HUES6 (cell line): ENCODE results near the gene TSGA10IP.
A peak's percentile ranks its signal among the peaks of the same experiment; 100 is the strongest.

Experiments used
- H3K27ac ChIP-seq: 2 replicates; pipeline ENCODE4 v1.7.0; 2013; ENCODE audit warnings: low read depth, mild to moderate bottlenecking, low read length, inconsistent platforms
- H3K27me3 ChIP-seq: 2 replicates; pipeline ENCODE4 v1.6.1; 2013; ENCODE audit warnings: low read length; ENCODE audit not compliant: control insufficient read depth, insufficient read depth
- H3K36me3 ChIP-seq: 2 replicates; pipeline ENCODE4 v1.6.1; 2013; ENCODE audit warnings: low read length; ENCODE audit not compliant: control insufficient read depth, insufficient read depth
- H3K4me1 ChIP-seq: 2 replicates; pipeline ENCODE4 v1.6.1; 2013; ENCODE audit warnings: low read length; ENCODE audit not compliant: control insufficient read depth, insufficient read depth
- H3K4me3 ChIP-seq: 2 replicates; pipeline ENCODE4 v1.5.1; 2013; ENCODE audit warnings: low read depth, low read length
- H3K9ac ChIP-seq: one replicate; pipeline ENCODE4 v1.6.1; 2013; ENCODE audit warnings: mild to moderate bottlenecking, low read length
- H3K9me3 ChIP-seq: 2 replicates; pipeline ENCODE4 v1.6.1; 2013; ENCODE audit warnings: low read depth, low read length; ENCODE audit not compliant: control insufficient read depth, insufficient read depth

Gene TSGA10IP

GRCh38 chr11:65962141-65962564 is 16.9 kb downstream of the TSGA10IP start:
- H3K36me3 ChIP-seq, result peaks cover 36% of the 10 kb centered on the region
- peak overlapping the region; percentile 95 for H3K9ac ChIP-seq
- H3K9me3 ChIP-seq, result no peaks in the 10 kb centered on the region
- peak overlapping the region; percentile 75 for H3K4me3 ChIP-seq
- no peak overlapping the region for H3K27ac ChIP-seq
- peaks cover 11% of the 10 kb centered on the region for H3K4me1 ChIP-seq
- H3K27me3 ChIP-seq, result no peaks in the 10 kb centered on the region

- Histone ChIP-seq H3K36me3 (peaks cover 62% of the 10 kb centered on the region), H3K27me3 (no peaks in the 10 kb centered on the region), H3K9me3 (no peaks in the 10 kb centered on the region), H3K4me3 (no peak overlapping the region), H3K27ac (no peak overlapping the region), H3K4me1 (peaks cover 7% of the 10 kb centered on the region), H3K9ac (no peak overlapping the region)
Measured at GRCh38 chr11:65964906-65965305, 19.6 kb downstream of the TSGA10IP start.

GRCh38 chr11:65965986-65966762 is 20.9 kb downstream of the TSGA10IP start:
- Histone ChIP-seq H3K9ac (no peak overlapping the region), H3K27ac (no peak overlapping the region), H3K4me1 (peaks cover 7% of the 10 kb centered on the region), H3K4me3 (no peak overlapping the region), H3K27me3 (no peaks in the 10 kb centered on the region), H3K9me3 (no peaks in the 10 kb centered on the region), H3K36me3 (peaks cover 67% of the 10 kb centered on the region)

- Histone ChIP-seq H3K9me3 (no peaks in the 10 kb centered on the region), H3K36me3 (peaks cover 72% of the 10 kb centered on the region), H3K27me3 (no peaks in the 10 kb centered on the region), H3K27ac (no peak overlapping the region), H3K4me3 (no peak overlapping the region), H3K4me1 (peaks cover 4% of the 10 kb centered on the region), H3K9ac (no peak overlapping the region)
Measured at GRCh38 chr11:65967329-65967934, 22.2 kb downstream of the TSGA10IP start.

- Histone ChIP-seq H3K4me1 (no peaks in the 10 kb centered on the region), H3K27ac (no peak overlapping the region), H3K9ac (no peak overlapping the region), H3K27me3 (no peaks in the 10 kb centered on the region), H3K9me3 (no peaks in the 10 kb centered on the region), H3K4me3 (no peak overlapping the region), H3K36me3 (peaks cover 76% of the 10 kb centered on the region)
Measured at GRCh38 chr11:65968600-65969482, 23.6 kb downstream of the TSGA10IP start.

- Histone ChIP-seq H3K27me3 (no peaks in the 10 kb centered on the region), H3K36me3 (peaks cover 59% of the 10 kb centered on the region), H3K9me3 (no peaks in the 10 kb centered on the region), H3K4me1 (no peaks in the 10 kb centered on the region), H3K27ac (no peak overlapping the region), H3K4me3 (no peak overlapping the region), H3K9ac (no peak overlapping the region)
Measured at GRCh38 chr11:65972116-65972515, 26.8 kb downstream of the TSGA10IP start.

GRCh38 chr11:65973439-65974110 is 28.3 kb downstream of the TSGA10IP start:
- peaks cover 59% of the 10 kb centered on the region for H3K36me3 ChIP-seq
- no peak overlapping the region for H3K27ac ChIP-seq
- H3K9ac ChIP-seq, result no peak overlapping the region
- H3K4me3 ChIP-seq, result no peak overlapping the region
- no peaks in the 10 kb centered on the region for H3K27me3 ChIP-seq
- H3K4me1 ChIP-seq, result no peaks in the 10 kb centered on the region
- no peaks in the 10 kb centered on the region for H3K9me3 ChIP-seq

- Histone ChIP-seq H3K4me1 (no peaks in the 10 kb centered on the region), H3K9ac (no peak overlapping the region), H3K27ac (no peak overlapping the region), H3K9me3 (no peaks in the 10 kb centered on the region), H3K36me3 (peaks cover 57% of the 10 kb centered on the region), H3K4me3 (no peak overlapping the region), H3K27me3 (no peaks in the 10 kb centered on the region)
Measured at GRCh38 chr11:65975771-65976170, 30.5 kb downstream of the TSGA10IP start.

- H3K9me3 ChIP-seq, result no peaks in the 10 kb centered on the region
- peaks cover 2% of the 10 kb centered on the region; the same call in 1 of the 2 replicates for H3K4me1 ChIP-seq
- H3K27ac ChIP-seq, result no peak overlapping the region
- no peak overlapping the region for H3K4me3 ChIP-seq
- peaks cover 57% of the 10 kb centered on the region for H3K36me3 ChIP-seq
- no peak overlapping the region for H3K9ac ChIP-seq
- no peaks in the 10 kb centered on the region for H3K27me3 ChIP-seq
Measured at GRCh38 chr11:65976216-65977176, 31.2 kb downstream of the TSGA10IP start.
